Femur (tissue), 1 donor: ENCODE data around the gene NFATC1.
A peak's percentile ranks its signal among the peaks of the same experiment; 100 is the strongest.

Experiments
- DNase-seq: peaks from one replicate; pipeline ENCODE4 v3.0.0-alpha.2; 2017

NFATC1 gene

GRCh38 chr18:79405781-79406575 is 10.2 kb downstream of the NFATC1 start:
- peak; percentile 71 for DNase-seq

- DNase-seq = no peak
Observed at GRCh38 chr18:79406708-79407107, 11.0 kb downstream of the NFATC1 start.

GRCh38 chr18:79409313-79409712 is 13.6 kb downstream of the NFATC1 start:
- no peak for DNase-seq

GRCh38 chr18:79410171-79410641 is 14.5 kb downstream of the NFATC1 start:
- DNase-seq = no peak

- DNase-seq = no peak
Observed at GRCh38 chr18:79410731-79411613, 15.2 kb downstream of the NFATC1 start.

- no peak for DNase-seq
Observed at GRCh38 chr18:79411614-79412526, 16.1 kb downstream of the NFATC1 start.

- no peak for DNase-seq
Observed at GRCh38 chr18:79413025-79413424, 17.3 kb downstream of the NFATC1 start.

GRCh38 chr18:79413426-79413825 is 17.7 kb downstream of the NFATC1 start:
- DNase-seq = no peak

- DNase-seq = no peak
Observed at GRCh38 chr18:79413901-79414300, 18.2 kb downstream of the NFATC1 start.

- no peak for DNase-seq
Observed at GRCh38 chr18:79416022-79416676, 20.4 kb downstream of the NFATC1 start.

GRCh38 chr18:79416677-79417052 is 20.9 kb downstream of the NFATC1 start:
- no peak for DNase-seq

- DNase-seq = no peak
Observed at GRCh38 chr18:79418236-79418635, 22.5 kb downstream of the NFATC1 start.

GRCh38 chr18:79418642-79419041 is 22.9 kb downstream of the NFATC1 start:
- DNase-seq = no peak

- no peak for DNase-seq
Observed at GRCh38 chr18:79420033-79420745, 24.5 kb downstream of the NFATC1 start.

- DNase-seq = no peak
Observed at GRCh38 chr18:79421275-79421857, 25.6 kb downstream of the NFATC1 start.

- DNase-seq = no peak
Observed at GRCh38 chr18:79422022-79422782, 26.5 kb downstream of the NFATC1 start.

- DNase-seq = no peak
Observed at GRCh38 chr18:79422783-79423165, 27.0 kb downstream of the NFATC1 start.

- peak; percentile 27 for DNase-seq
Observed at GRCh38 chr18:79423211-79424007, 27.7 kb downstream of the NFATC1 start.

- no peak for DNase-seq
Observed at GRCh38 chr18:79424008-79424565, 28.4 kb downstream of the NFATC1 start.
